Ascending aorta (tissue), 2 donors: ENCODE data around the gene TCF3. TPM values are rescaled to one million over a fixed set of nuclear protein-coding genes. Genes with fewer than 3 reads are reported as not detected.

Source experiments
- DNase-seq, 2 donors: peaks; one replicate each; pipeline ENCODE4 v3.0.0-alpha.2; 2019; ENCODE audit warnings: low spot score in 2 of 2
- H3K27ac ChIP-seq, 2 donors: fragments of 200-600 bp; sonication (generic); one replicate each; pipeline ENCODE4 v1.5.1; 2016 to 2017; ENCODE audit warnings: mild to moderate bottlenecking in 1 of 2
- H3K27me3 ChIP-seq: fragments of 200-600 bp; sonication (generic); one replicate; pipeline ENCODE4 v1.5.1; 2017
- H3K36me3 ChIP-seq, 2 donors: fragments of 200-600 bp; sonication (generic); one replicate each; pipeline ENCODE4 v1.5.1; 2016
- H3K4me1 ChIP-seq, 2 donors: fragments of 200-600 bp; sonication (generic); one replicate each; pipeline ENCODE4 v1.5.1; 2016 to 2017; ENCODE audit warnings: mild to moderate bottlenecking in 1 of 2
- H3K4me3 ChIP-seq, 2 donors: fragments of 200-600 bp; sonication (generic); one replicate each; pipeline ENCODE4 v1.5.1; 2016 to 2017; ENCODE audit warnings: mild to moderate bottlenecking in 1 of 2
- H3K9me3 ChIP-seq, 2 donors: fragments of 200-600 bp; sonication (generic); one replicate each; pipeline ENCODE4 v1.5.1; 2016
- CTCF ChIP-seq, 3 experiments: fragments of 200-600 bp in 2 of 3; fragments of 450-650 bp in 1 of 3; sonication (generic) in 2 of 3; IDR thresholded peaks; one replicate each; pipeline ENCODE4 v1.5.1; 2016 to 2019; ENCODE audit warnings: antibody characterized with exemption in 3 of 3, mild to moderate bottlenecking in 1 of 3, moderate library complexity in 1 of 3
- intact Hi-C: fragments of 100-400 bp; cut with DNase I; formaldehyde crosslinking; loops from one replicate; pipeline ENCODE4 v1.15.1; 2023
- total RNA-seq: library from RNA; depleted of rRNA; stranded (reverse); fragments of >200 nt; gene quantifications from one replicate; pipeline ENCODE4 v1.1.0, GENCODE V29; 2016

TCF3 gene
- total RNA-seq, 1 donor from 2014 or later = 209 TPM

DNA sequence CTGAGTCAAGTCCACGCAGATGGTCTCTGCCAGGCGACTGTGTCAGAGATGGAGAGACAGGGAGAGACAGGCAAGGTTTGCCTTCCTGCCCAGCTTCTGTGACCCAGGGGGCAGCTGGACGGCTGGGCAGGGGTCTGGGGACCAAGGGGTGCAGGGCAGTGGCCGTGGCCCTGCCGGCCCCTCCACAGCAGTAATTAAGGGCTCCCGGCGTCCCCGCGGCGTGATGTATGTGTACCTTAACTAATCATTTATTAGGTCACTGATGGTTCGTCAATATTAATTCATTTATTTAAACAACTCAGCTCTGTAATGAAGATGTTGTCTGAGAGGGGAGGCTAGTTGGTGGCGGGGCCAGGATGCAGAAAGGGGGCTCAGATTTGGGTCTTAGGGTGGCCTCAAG, 28.6 kb upstream of the TCF3 start:
- no peak overlapping the region for H3K27ac ChIP-seq
- intact Hi-C loops = no loop called here
- no peak for DNase-seq
- H3K36me3 ChIP-seq = no peaks in the 10 kb centered on the region
- no peak for TF ChIP-seq CTCF (IDR thresholded peaks at IDR 0.05)
- no peaks in the 10 kb centered on the region for H3K4me1 ChIP-seq
- no peaks in the 10 kb centered on the region for H3K9me3 ChIP-seq
- H3K27me3 ChIP-seq = peaks cover 8% of the 10 kb centered on the region
- no peak overlapping the region for H3K4me3 ChIP-seq

- H3K36me3 ChIP-seq = no peaks in the 10 kb centered on the region
- TF ChIP-seq CTCF (IDR thresholded peaks at IDR 0.05) = no peak
- DNase-seq = no peak
- H3K4me3 ChIP-seq = no peak overlapping the region
- no peaks in the 10 kb centered on the region for H3K4me1 ChIP-seq
- intact Hi-C loops = no loop called here
- H3K9me3 ChIP-seq = no peaks in the 10 kb centered on the region
- no peak overlapping the region for H3K27ac ChIP-seq
- peaks cover 15% of the 10 kb centered on the region for H3K27me3 ChIP-seq
These were observed 25.7 kb upstream of the TCF3 start for GRCh38 chr19:1678073-1678472.

DNA sequence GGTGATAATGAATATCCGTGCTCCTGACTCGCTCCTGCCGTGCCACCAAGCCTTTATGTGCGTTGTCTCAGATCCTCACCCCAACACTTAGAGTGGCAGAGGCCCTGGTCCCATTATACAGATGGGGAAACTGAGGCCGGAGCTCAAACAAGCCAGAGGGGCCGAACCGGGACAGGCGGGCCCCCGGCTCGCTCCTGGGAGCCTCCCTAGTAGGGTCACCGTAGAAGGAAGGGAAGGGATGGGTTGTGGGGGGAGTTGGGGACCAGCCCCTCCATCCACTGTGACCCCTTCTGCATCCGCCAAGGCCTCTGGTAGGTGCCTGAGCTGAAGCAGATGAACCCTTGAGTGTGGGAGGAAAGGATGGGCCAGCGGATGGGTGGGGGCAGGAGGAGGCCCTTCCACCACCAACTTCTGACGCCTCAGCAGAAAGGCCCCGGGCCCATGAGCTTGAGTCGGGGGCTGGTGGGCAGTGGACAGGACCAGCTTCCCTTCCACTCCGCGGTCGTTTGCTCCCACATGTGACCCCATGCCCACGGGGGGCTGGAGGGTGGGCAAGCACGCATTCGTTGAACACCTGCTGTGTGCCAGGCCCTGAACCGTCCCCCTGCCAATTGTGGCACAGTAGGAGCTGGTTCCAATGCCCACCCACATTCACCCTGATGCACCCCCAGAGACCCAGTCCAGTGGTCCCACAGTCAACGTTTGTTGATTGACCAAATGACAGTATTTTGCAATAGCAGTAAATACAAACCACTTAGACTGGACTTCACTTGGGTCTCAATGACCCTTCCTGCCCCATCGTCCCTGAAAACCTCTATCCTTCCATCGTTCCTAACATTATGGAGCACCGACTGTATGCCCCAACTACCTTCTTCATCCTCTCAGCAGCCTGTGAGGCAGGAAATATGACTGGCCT, 24.2 kb upstream of the TCF3 start:
- Histone ChIP-seq H3K27ac (no peak overlapping the region), H3K4me1 (peaks cover 5% of the 10 kb centered on the region in 2 donors), H3K36me3 (no peaks in the 10 kb centered on the region), H3K9me3 (no peaks in the 10 kb centered on the region), H3K4me3 (no peak overlapping the region), H3K27me3 (peaks cover 23% of the 10 kb centered on the region)
- no peak for DNase-seq
- intact Hi-C loops = no loop called here
- TF ChIP-seq CTCF (IDR thresholded peaks at IDR 0.05) = no peak

DNA sequence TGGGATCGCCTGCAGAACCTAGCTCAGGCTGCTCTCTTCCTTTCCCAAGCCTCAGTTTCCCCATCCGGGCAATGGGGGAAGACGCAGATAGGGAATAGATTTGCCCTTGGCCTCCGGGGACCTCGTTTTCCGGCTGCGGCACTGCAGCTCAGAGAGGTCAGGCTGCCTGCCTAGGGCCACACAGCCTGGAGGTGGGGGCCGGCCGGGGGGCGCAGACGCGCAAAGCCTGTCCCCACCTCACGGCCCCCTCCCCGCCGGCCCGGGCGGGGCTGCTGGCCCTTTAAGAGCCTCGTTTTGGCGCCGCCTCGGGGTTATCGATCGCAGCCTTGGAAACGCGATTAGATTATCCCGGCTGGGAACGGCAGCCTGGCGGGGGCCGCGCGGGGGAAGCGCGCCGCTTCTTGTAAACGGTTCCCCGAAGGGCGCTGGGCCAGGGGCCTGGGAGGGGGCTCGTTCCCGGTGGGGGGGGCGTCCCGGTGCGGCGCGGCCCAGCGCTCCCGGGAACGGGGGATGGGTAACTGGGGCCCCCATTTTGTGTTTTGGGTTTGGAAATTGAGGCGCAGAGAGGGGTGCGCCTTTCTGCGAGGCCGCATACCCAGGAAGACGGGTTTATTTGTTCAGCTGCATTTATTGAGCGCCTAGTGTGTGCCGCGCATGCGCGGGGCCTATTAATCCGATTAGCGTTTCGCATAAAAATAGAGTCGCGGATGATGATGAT, 23.4 kb upstream of the TCF3 start:
- no peak for TF ChIP-seq CTCF (IDR thresholded peaks at IDR 0.05)
- H3K27ac ChIP-seq = no peak overlapping the region
- H3K36me3 ChIP-seq = no peaks in the 10 kb centered on the region
- H3K4me3 ChIP-seq = no peak overlapping the region
- peaks cover 5% of the 10 kb centered on the region in 2 donors for H3K4me1 ChIP-seq
- intact Hi-C loops = no loop called here
- peaks cover 23% of the 10 kb centered on the region for H3K27me3 ChIP-seq
- DNase-seq = no peak
- H3K9me3 ChIP-seq = no peaks in the 10 kb centered on the region

DNA sequence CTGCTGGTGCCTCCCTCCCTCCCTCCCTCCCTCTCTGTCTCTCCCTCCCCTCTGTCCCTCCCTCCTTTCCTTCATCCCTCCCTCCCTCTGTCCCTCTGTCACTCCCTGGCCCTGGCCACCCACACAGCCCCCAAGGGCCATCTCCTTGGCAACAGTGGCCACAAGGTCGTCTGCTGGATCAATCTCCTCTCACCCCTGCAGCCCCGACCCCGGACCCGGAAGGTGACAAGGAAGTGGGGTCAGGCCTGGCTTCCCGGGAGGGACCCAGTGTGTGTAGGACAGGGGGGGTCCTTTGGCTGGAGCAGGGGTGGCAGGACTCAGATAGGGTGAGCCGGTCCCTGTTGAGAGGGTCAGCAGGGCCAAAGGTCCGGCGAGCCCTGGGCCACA, 21.9 kb upstream of the TCF3 start:
- Histone ChIP-seq H3K4me1 (peaks cover 5% of the 10 kb centered on the region in 2 donors), H3K9me3 (no peaks in the 10 kb centered on the region), H3K36me3 (no peaks in the 10 kb centered on the region), H3K4me3 (no peak overlapping the region), H3K27me3 (peaks cover 23% of the 10 kb centered on the region), H3K27ac (no peak overlapping the region)
- intact Hi-C loops = loop anchor here (5.0 kb wide), 1 partner anchor 93 kb away; no protein-coding TSS in a partner anchor
- no peak for DNase-seq
- no peak for TF ChIP-seq CTCF (IDR thresholded peaks at IDR 0.05)
